Lower leg skin (tissue), 4 donors: ENCODE data around the gene GPR137. TPM values are rescaled to one million over a fixed set of nuclear protein-coding genes. Genes with fewer than 3 reads are reported as not detected.

Experiments
- DNase-seq, 2 donors: peaks; one replicate each; pipeline ENCODE4 v3.0.0-alpha.2; 2019; ENCODE audit warnings: low spot score in 2 of 2
- H3K4me3 ChIP-seq: fragments of 200-600 bp; sonication (generic); 2 replicates; pipeline ENCODE4 v1.5.1; 2017; ENCODE audit warnings: mild to moderate bottlenecking, low read depth; ENCODE audit not compliant: poor library complexity, severe bottlenecking
- POLR2A ChIP-seq, 2 donors: fragments of 450-650 bp; IDR thresholded peaks; one replicate each; pipeline ENCODE4 v1.6.1; 2016 to 2017; ENCODE audit warnings: antibody characterized with exemption in 2 of 2, mild to moderate bottlenecking in 1 of 2, moderate library complexity in 1 of 2
- whole genome bisulfite sequencing, 2 donors: methylation state at CpG; one replicate each; pipeline ENCODE4 v1.1.5; 2018; 5-methylcytosine and 5-hydroxymethylcytosine counted together
- intact Hi-C: fragments of 100-400 bp; cut with DNase I; formaldehyde crosslinking; loops from one replicate; pipeline ENCODE4 v1.15.0; 2023; ENCODE audit warnings: low total_unique reads
- total RNA-seq, 4 donors: library from RNA; depleted of rRNA; stranded (reverse); fragments of >200 nt; gene quantifications; one replicate each; pipeline ENCODE4 v1.1.0, GENCODE V29; 2016
- TF ChIP-seq, protein P1 (sequence below), 3 donors: fragments of 450-650 bp; IDR thresholded peaks; one replicate each; pipeline ENCODE4 v1.5.1; 2016; ENCODE audit warnings: antibody characterized with exemption in 3 of 3, mild to moderate bottlenecking in 3 of 3, moderate library complexity in 2 of 3

Gene GPR137
- total RNA-seq, 4 donors from 2014 or later: 12.2 to 31.6 (median 30.4) TPM

GRCh38 chr11:64288353-64288750 is 2.7 kb downstream of the GPR137 start:
- TF ChIP-seq, protein P1, sequence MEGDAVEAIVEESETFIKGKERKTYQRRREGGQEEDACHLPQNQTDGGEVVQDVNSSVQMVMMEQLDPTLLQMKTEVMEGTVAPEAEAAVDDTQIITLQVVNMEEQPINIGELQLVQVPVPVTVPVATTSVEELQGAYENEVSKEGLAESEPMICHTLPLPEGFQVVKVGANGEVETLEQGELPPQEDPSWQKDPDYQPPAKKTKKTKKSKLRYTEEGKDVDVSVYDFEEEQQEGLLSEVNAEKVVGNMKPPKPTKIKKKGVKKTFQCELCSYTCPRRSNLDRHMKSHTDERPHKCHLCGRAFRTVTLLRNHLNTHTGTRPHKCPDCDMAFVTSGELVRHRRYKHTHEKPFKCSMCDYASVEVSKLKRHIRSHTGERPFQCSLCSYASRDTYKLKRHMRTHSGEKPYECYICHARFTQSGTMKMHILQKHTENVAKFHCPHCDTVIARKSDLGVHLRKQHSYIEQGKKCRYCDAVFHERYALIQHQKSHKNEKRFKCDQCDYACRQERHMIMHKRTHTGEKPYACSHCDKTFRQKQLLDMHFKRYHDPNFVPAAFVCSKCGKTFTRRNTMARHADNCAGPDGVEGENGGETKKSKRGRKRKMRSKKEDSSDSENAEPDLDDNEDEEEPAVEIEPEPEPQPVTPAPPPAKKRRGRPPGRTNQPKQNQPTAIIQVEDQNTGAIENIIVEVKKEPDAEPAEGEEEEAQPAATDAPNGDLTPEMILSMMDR (IDR thresholded peaks at IDR 0.05): no peak
- TF ChIP-seq POLR2A (IDR thresholded peaks at IDR 0.05): no peak
- no peak overlapping the region for H3K4me3 ChIP-seq
- intact Hi-C loops: no loop called here
- WGBS, 2 donors: 92 to 94% methylated on average over 9 of the region's 9 CpGs
- DNase-seq: no peak

GRCh38 chr11:64289002-64289564 is 3.4 kb downstream of the GPR137 start:
- no peak overlapping the region for H3K4me3 ChIP-seq
- intact Hi-C loops: no loop called here
- TF ChIP-seq, protein P1 (IDR thresholded peaks at IDR 0.05): no peak
- TF ChIP-seq POLR2A (IDR thresholded peaks at IDR 0.05): no peak
- WGBS, 2 donors: 89 to 90% methylated on average over 13 of the region's 13 CpGs
- no peak for DNase-seq

DNA sequence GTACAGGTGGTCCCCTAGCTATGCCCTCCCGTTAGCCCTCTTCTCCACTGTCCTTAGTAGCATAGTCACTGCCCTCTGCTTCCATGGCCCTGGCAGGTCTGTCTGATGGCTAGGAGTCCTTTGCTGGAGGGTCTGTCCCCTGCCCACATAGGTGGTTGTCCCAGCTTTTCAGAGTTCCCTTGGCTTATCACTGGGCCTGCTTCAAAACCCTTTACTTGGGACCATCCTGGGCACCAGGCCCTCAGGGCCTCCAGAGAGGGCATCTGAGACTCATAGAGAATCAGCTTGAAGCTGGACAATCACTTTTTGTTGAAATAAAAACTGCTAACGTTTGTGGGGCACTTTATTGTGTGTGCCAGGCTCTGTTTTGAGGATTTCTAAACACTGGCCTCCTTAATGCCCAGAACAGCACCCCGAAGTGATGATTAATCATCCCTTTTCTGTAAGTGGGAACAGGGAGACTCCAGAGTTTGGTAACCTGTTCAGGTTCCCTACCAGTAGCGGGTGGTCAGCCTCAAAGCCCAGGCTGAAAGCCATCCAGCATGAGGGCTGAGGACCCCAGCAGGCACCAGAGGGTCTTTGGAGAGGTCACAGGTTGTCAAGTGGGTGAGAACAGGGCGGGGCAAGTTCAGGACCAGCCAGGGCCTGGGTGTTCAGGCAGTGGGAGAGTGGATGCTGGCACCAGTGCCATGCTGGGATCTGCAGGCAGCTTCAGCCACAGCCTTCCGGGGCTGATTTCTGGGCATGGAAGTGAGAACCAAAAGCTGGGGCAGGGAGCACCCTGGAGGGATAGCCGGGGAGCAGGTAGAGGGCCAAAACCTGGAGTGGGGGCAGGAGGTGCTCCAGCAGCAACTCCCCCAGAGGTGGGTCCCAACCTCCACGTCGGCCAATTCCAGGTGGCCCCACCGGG is 5.0 kb downstream of the GPR137 start:
- DNase-seq: no peak
- WGBS, 2 donors: 51 to 58% methylated on average over 9 to 10 of the region's 10 CpGs
- intact Hi-C loops: no loop called here
- H3K4me3 ChIP-seq: no peak overlapping the region
- TF ChIP-seq, protein P1 (IDR thresholded peaks at IDR 0.05): no peak
- TF ChIP-seq POLR2A (IDR thresholded peaks at IDR 0.05): no peak

- H3K4me3 ChIP-seq: no peak within 1 kb of the TSS
- intact Hi-C loops: no loop called here
- no peak for TF ChIP-seq POLR2A (IDR thresholded peaks at IDR 0.05)
- TF ChIP-seq, protein P1 (IDR thresholded peaks at IDR 0.05): no peak
- WGBS, 2 donors: 16% methylated on average over 16 of the region's 45 CpGs; no CpG with 5 or more reads in 1 of the 2 donors
- no peak for DNase-seq
These were observed 5.7 kb downstream of the GPR137 start, which contains the start of gene KCNK4 for GRCh38 chr11:64291262-64291751. Gene KCNK4 (plus strand): TSS chr11:64291302. CDS start chr11:64293019, 1,717 bp downstream.

DNA sequence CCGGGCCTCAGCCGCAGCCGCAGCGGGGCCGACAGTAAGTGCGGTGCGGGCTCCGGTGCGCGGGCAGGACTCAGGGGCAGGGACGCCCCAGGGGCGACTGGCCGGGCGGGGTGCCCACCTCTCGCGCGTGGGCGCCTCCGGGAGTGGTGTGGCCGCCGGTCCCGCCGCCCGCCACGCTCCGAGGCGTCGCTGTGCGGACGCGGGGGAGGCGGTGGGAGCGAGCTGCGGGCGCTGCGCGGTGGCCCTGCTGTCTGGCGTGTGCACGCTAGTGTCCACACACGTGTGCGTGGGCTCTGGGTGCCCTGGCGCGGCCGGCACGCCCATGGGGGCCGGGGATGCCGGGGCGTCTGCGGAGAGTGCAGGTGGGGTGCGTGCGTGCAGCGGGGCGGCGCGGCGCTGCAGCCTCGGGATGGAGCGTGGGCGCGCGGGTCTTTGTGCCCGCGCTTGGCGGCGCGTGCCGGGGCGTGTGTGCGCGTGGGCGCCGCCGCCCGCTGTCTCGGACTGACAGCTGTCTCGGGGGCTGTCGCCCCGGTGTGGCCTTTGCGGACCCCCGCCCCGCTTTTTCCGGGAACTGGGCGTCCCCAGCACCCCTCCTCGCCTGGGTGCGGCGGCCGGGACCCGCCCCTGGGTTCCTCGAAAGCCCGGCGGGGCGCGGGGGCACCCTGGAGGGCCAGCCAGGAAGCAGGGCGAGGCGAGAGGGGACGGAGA is 6.3 kb downstream of the GPR137 start:
- TF ChIP-seq, protein P1 (IDR thresholded peaks at IDR 0.05): no peak
- no peak for TF ChIP-seq POLR2A (IDR thresholded peaks at IDR 0.05)
- no peak for DNase-seq
- H3K4me3 ChIP-seq: no peak overlapping the region
- intact Hi-C loops: no loop called here
- 0% methylated on average over 26 of the region's 96 CpGs; no CpG with 5 or more reads in 1 of the 2 donors for WGBS, 2 donors
